Hepatocyte (in vitro differentiated cells): ENCODE data around the gene MRGPRF. TPM values are rescaled to one million over a fixed set of nuclear protein-coding genes. Genes with fewer than 3 reads are reported as not detected.

Experiments
- DNase-seq: peaks from one replicate; pipeline ENCODE4 v3.0.0-alpha.2; 2016; ENCODE audit warnings: low spot score
- H2AFZ ChIP-seq: fragments of 200-600 bp; sonication (generic); 2 replicates; pipeline ENCODE4 v1.6.0; 2016; ENCODE audit warnings: antibody characterized with exemption, mild to moderate bottlenecking
- H3K27ac ChIP-seq: fragments of 200-600 bp; sonication (generic); 2 replicates; pipeline ENCODE4 v1.5.1; 2016; ENCODE audit warnings: mild to moderate bottlenecking
- H3K27me3 ChIP-seq: fragments of 200-600 bp; sonication (generic); 2 replicates; pipeline ENCODE4 v1.6.1; 2016
- H3K36me3 ChIP-seq: fragments of 200-600 bp; sonication (generic); replicated peaks from 2 replicates; pipeline ENCODE4 v1.5.1; 2016; ENCODE audit warnings: low read depth; ENCODE audit not compliant: insufficient read depth
- H3K4me1 ChIP-seq: fragments of 200-600 bp; sonication (generic); 2 replicates; pipeline ENCODE4 v1.5.1; 2016; ENCODE audit warnings: mild to moderate bottlenecking, moderate library complexity; ENCODE audit not compliant: insufficient read depth
- H3K4me2 ChIP-seq: fragments of 200-600 bp; sonication (generic); 2 replicates; pipeline ENCODE4 v1.6.0; 2016
- H3K4me3 ChIP-seq: fragments of 200-600 bp; sonication (generic); 2 replicates; pipeline ENCODE4 v1.5.1; 2016; ENCODE audit warnings: mild to moderate bottlenecking
- H3K79me2 ChIP-seq: fragments of 200-600 bp; sonication (generic); 2 replicates; pipeline ENCODE4 v1.6.0; 2017; ENCODE audit warnings: mild to moderate bottlenecking
- H3K9me2 ChIP-seq: fragments of 200-600 bp; sonication (generic); replicated peaks from 2 replicates; pipeline ENCODE4 v1.6.0; 2017; ENCODE audit warnings: mild to moderate bottlenecking; ENCODE audit not compliant: insufficient read depth
- H3K9me3 ChIP-seq: fragments of 200-600 bp; sonication (generic); 2 replicates; pipeline ENCODE4 v1.5.1; 2016; ENCODE audit warnings: low read depth, mild to moderate bottlenecking
- H4K20me1 ChIP-seq: fragments of 200-600 bp; sonication (generic); 2 replicates; pipeline ENCODE4 v1.6.0; 2016; ENCODE audit warnings: mild to moderate bottlenecking; ENCODE audit not compliant: insufficient read depth, poor library complexity, severe bottlenecking
- EZH2 ChIP-seq: fragments of 200-600 bp; sonication (generic); IDR thresholded peaks from 2 replicates; pipeline ENCODE4 v1.6.1; 2016; ENCODE audit warnings: antibody characterized with exemption, mild to moderate bottlenecking, borderline replicate concordance
- EZH2phosphoT487 ChIP-seq: fragments of 200-600 bp; sonication (generic); IDR thresholded peaks from one replicate; pipeline ENCODE4 v1.6.1; 2018; ENCODE audit warnings: antibody characterized with exemption, mild to moderate bottlenecking, low read depth, moderate library complexity; ENCODE audit not compliant: unreplicated experiment, severe bottlenecking
- WGBS: methylation state at CpG from one replicate; pipeline ENCODE4 v1.1.6; 2016; ENCODE audit warnings: low lambda C conversion rate; ENCODE audit errors: missing lambda C conversion rate; 5-methylcytosine and 5-hydroxymethylcytosine counted together
- polyA plus RNA-seq: library from polyadenylated mRNA; unstranded; fragments of >200 nt; fragmentation: Nextera tagmentation; extraction: Ambion mirVana; gene quantifications from 2 replicates; pipeline ENCODE4 v1.2.1, GENCODE V29; 2016
- total RNA-seq: library from RNA; depleted of rRNA; stranded (reverse); fragments of >200 nt; gene quantifications from 2 replicates; pipeline ENCODE4 v1.2.3, GENCODE V29; 2014
- TF ChIP-seq, protein P1 (sequence below): fragments of 200-600 bp; sonication (generic); IDR thresholded peaks from 2 replicates; pipeline ENCODE4 v1.5.1; 2016; ENCODE audit warnings: antibody characterized with exemption, mild to moderate bottlenecking; ENCODE audit not compliant: poor library complexity

The MRGPRF gene
- total and polyA plus RNA-seq, 2 experiments from 2014 or later: 6.5 to 7.5 TPM

DNA sequence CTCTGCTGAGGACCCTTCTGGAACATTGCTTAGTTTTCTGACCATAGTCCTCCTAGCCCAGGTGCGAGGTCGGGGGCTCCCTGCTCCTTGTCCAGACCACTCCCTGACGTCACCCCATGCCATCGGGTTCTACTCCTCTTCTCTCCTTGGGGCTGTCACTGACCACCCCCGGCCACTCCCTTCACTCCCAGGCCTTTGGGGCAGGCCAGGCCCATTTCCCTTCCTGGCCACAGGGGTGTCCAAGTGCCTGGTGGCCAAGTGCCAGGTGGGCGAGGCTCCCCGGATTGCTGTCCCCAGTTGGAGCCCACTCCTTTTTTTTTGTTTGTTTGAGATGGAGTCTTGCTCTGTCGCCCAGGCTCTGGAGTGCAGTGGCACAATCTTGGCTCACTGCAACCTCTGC is 51.8 kb downstream of the MRGPRF start:
- no peak for DNase-seq
- Histone ChIP-seq H2AFZ (no peak overlapping the region), H3K9me3 (no peaks in the 10 kb centered on the region), H3K79me2 (no peaks in the 10 kb centered on the region), H3K4me3 (no peak overlapping the region), H4K20me1 (no peaks in the 10 kb centered on the region), H3K4me1 (no peaks in the 10 kb centered on the region), H3K27me3 (no peaks in the 10 kb centered on the region), H3K9me2 (no peaks in the 10 kb centered on the region), H3K4me2 (no peak overlapping the region), H3K36me3 (no peaks in the 10 kb centered on the region), H3K27ac (no peak overlapping the region)
- TF ChIP-seq, protein P1, sequence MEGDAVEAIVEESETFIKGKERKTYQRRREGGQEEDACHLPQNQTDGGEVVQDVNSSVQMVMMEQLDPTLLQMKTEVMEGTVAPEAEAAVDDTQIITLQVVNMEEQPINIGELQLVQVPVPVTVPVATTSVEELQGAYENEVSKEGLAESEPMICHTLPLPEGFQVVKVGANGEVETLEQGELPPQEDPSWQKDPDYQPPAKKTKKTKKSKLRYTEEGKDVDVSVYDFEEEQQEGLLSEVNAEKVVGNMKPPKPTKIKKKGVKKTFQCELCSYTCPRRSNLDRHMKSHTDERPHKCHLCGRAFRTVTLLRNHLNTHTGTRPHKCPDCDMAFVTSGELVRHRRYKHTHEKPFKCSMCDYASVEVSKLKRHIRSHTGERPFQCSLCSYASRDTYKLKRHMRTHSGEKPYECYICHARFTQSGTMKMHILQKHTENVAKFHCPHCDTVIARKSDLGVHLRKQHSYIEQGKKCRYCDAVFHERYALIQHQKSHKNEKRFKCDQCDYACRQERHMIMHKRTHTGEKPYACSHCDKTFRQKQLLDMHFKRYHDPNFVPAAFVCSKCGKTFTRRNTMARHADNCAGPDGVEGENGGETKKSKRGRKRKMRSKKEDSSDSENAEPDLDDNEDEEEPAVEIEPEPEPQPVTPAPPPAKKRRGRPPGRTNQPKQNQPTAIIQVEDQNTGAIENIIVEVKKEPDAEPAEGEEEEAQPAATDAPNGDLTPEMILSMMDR: no peak
- TF ChIP-seq EZH2 (no peak), EZH2phosphoT487 (no peak)
- 89% methylated on average over 8 of the region's 8 CpGs for WGBS

DNA sequence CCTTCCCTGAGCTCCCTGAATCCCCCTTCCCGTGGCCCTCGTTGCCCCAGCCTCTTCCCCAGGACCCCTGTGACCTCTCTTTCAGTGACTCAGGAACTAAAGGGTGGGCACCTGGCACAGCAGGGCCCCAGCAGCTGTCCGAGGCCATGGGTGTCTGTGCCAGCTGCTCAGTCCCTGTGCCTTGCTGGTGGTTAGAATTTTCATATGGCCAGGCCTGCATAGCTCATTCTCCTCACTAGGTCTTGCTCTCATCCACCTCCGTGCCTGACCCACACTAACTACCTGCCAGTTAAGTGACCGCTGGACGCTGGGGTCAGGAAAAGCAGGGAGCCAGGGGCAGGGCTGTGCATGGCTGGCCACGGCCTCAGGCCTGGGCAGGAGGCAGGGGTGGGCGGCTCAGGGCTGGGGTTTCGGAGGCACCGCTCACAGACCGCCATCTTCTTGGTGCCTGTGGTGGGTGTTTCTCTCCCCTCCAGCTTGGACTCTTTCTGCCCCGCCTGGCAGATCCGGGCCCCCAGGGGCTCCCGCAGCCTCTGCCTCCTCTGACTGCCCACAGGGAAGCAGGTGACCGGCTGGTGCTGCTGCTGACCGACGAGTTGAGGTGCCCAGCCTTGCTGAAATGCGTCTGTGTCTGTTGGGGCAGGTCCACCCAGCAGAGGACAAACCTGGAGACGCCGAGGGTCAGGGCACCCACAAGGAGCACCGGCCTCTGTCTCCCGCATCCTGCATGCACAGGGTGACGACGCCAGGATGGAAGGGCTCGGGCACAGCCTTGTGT is 52.6 kb downstream of the MRGPRF start:
- no peak overlapping the region for H2AFZ ChIP-seq
- H3K4me3 ChIP-seq: no peak overlapping the region
- H4K20me1 ChIP-seq: no peaks in the 10 kb centered on the region
- H3K9me3 ChIP-seq: no peaks in the 10 kb centered on the region
- no peaks in the 10 kb centered on the region for H3K4me1 ChIP-seq
- TF ChIP-seq, protein P1: no peak
- TF ChIP-seq EZH2phosphoT487 (no peak), EZH2 (no peak)
- no peaks in the 10 kb centered on the region for H3K27me3 ChIP-seq
- H3K4me2 ChIP-seq: no peak overlapping the region
- H3K79me2 ChIP-seq: no peaks in the 10 kb centered on the region
- DNase-seq: no peak
- H3K36me3 ChIP-seq: no peaks in the 10 kb centered on the region
- WGBS: 86% methylated on average over 24 of the region's 25 CpGs
- H3K9me2 ChIP-seq: no peaks in the 10 kb centered on the region
- no peak overlapping the region for H3K27ac ChIP-seq

DNA sequence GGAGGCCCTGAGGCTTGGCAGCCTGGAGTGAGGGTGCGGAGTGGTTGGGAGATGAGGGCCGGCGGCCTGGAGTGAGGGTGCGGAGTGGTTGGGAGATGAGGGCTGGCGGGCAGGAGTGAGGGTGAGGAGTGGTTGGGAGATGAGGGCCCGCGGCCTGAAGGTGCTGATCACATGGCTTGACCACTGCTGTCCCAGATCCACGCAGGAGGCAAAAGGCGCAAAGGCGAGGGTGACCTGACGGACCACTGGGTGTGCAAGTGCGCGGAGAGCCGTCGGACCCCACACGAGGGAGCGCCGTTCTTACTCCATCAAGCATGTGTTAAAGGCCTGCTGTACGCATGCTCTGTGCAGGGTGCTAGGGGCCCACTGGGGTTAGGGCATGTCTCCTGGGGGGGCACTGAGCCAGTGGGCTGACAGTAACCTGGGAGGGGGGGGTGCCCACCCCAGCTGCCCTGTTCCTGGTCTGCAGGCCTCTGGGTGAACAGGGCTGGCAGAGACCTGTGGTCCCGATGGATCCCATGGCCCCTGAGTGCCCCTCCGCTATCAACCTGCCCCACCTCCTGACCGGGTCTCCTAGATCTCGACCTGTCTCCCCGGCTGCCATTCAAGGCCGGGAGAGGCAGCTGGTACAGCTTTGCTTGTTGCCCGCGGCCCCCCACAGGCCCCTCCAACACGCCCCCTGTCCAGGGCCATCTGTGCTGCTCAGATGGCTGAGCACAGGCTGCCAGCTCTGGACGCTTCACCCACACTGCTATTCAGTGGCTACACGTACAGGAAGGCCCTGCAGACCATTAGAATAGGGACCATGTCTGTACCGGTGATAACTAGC is 53.4 kb downstream of the MRGPRF start:
- H2AFZ ChIP-seq: no peak overlapping the region
- H3K9me2 ChIP-seq: no peaks in the 10 kb centered on the region
- no peak overlapping the region for H3K27ac ChIP-seq
- TF ChIP-seq, protein P1: no peak
- TF ChIP-seq EZH2 (no peak), EZH2phosphoT487 (no peak)
- H3K4me2 ChIP-seq: no peak overlapping the region
- no peaks in the 10 kb centered on the region for H3K27me3 ChIP-seq
- no peak overlapping the region for H3K4me3 ChIP-seq
- H3K36me3 ChIP-seq: no peaks in the 10 kb centered on the region
- no peaks in the 10 kb centered on the region for H3K9me3 ChIP-seq
- H3K4me1 ChIP-seq: no peaks in the 10 kb centered on the region
- H3K79me2 ChIP-seq: no peaks in the 10 kb centered on the region
- DNase-seq: no peak
- WGBS: 94% methylated on average over 25 of the region's 31 CpGs
- H4K20me1 ChIP-seq: no peaks in the 10 kb centered on the region
